ENCODE measurements around the gene SZT2.

GRCh38 chr1:43460988-43461693 lies 71.4 kb downstream of the SZT2 start:
- TF ChIP-seq CTCF (IDR thresholded peaks at IDR 0.05): no peak
- no peak for TF ChIP-seq POLR2A (IDR thresholded peaks at IDR 0.05)
- TF ChIP-seq POLR2AphosphoS5 (IDR thresholded peaks at IDR 0.05): no peak

Data from breast epithelium (tissue), 3 donors.